Endothelial cell of umbilical vein (primary cell): Measurements from ENCODE around the gene PKD1. TPM values are rescaled to one million over a fixed set of nuclear protein-coding genes. Genes with fewer than 3 reads are reported as not detected.

Experiments
- BruUV-seq: library from RNA; stranded (reverse); fragments of 400-500 nt; replicated peaks from 2 replicates; lab custom pipeline; 2021; lab: Mats Ljungman, UMichigan
- CTCF ChIA-PET: fragments of 300-600, 350-600 bp; sonication (Branson Sonifier 250); formaldehyde crosslinking; loops from one replicate; lab custom pipeline; 2021; ENCODE audit warnings: antibody characterized with exemption, inconsistent platforms; lab: Charles Lee
- POLR2A ChIA-PET: fragments of 300-600, 350-600 bp; sonication (Branson Sonifier 250); formaldehyde crosslinking; loops from one replicate; lab custom pipeline; 2021; ENCODE audit warnings: antibody characterized with exemption, inconsistent platforms; lab: Charles Lee
- DNase-seq: peaks from one replicate; pipeline ENCODE4 v3.0.0-alpha.2; 2011; ENCODE audit warnings: low read depth, low spot score
- FAIRE-seq: peaks from 2 replicates; lab custom pipeline; 2011; peaks lifted over from hg19 to GRCh38; lab: Jason Lieb, UNC
- H2AFZ ChIP-seq: 2 replicates; pipeline ENCODE4 v1.6.0; 2012; ENCODE audit warnings: low read depth, low read length, control low read depth, inconsistent platforms
- H3K27ac ChIP-seq: 2 replicates; pipeline ENCODE4 v1.5.1; 2011; ENCODE audit warnings: low read depth, mild to moderate bottlenecking, control low read depth, low read length, moderate library complexity; ENCODE audit not compliant: insufficient read depth
- H3K27me3 ChIP-seq, 2 experiments: 2 replicates each; pipeline versions ENCODE4 v1.6.0 to v1.6.1; 2011; ENCODE audit warnings: low read length in 2 of 2, mixed read lengths in 1 of 2; ENCODE audit not compliant: control insufficient read depth in 2 of 2, insufficient read depth in 2 of 2
- H3K36me3 ChIP-seq, 2 experiments: 2 replicates in 1 of 2; 3 replicates in 1 of 2; pipeline ENCODE4 v1.5.1; 2011; ENCODE audit warnings: low read length in 2 of 2, mild to moderate bottlenecking in 1 of 2, moderate library complexity in 1 of 2; ENCODE audit not compliant: control insufficient read depth in 2 of 2, insufficient read depth in 2 of 2; ENCODE audit errors: extremely low read depth in 1 of 2
- H3K4me1 ChIP-seq: 3 replicates; pipeline ENCODE4 v1.5.1; 2011; ENCODE audit warnings: mild to moderate bottlenecking, low read length; ENCODE audit not compliant: control insufficient read depth, insufficient read depth; ENCODE audit errors: extremely low read depth
- H3K4me2 ChIP-seq: 2 replicates; pipeline ENCODE4 v1.6.1; 2011; ENCODE audit warnings: low read length, control low read depth, mixed read lengths; ENCODE audit not compliant: insufficient read depth
- H3K4me3 ChIP-seq, 3 experiments: fragments of 200-600 bp in 1 of 3; sonication (generic), shearing (Covaris generic) in 1 of 3; replicated peaks in 1 of 3; 2 replicates each; pipeline ENCODE4 v1.5.1; 2011 to 2016; ENCODE audit warnings: control low read depth in 3 of 3, low read length in 3 of 3, mild to moderate bottlenecking in 2 of 3, inconsistent platforms in 1 of 3, low read depth in 1 of 3, moderate library complexity in 1 of 3; ENCODE audit not compliant: insufficient read depth in 1 of 3
- H3K79me2 ChIP-seq: 2 replicates; pipeline ENCODE4 v1.6.0; 2012; ENCODE audit warnings: low read length, inconsistent platforms; ENCODE audit not compliant: control insufficient read depth, insufficient read depth
- H3K9ac ChIP-seq: replicated peaks from 2 replicates; pipeline ENCODE3; 2011; ENCODE audit warnings: low read length, control low read depth; ENCODE audit not compliant: insufficient read depth; ENCODE audit errors: extremely low read depth
- H3K9me1 ChIP-seq: replicated peaks from 3 replicates; pipeline ENCODE4 v1.6.0; 2011; ENCODE audit warnings: mild to moderate bottlenecking, low read length; ENCODE audit not compliant: control insufficient read depth, insufficient read depth; ENCODE audit errors: extremely low read depth
- H3K9me3 ChIP-seq: replicated peaks from 2 replicates; pipeline ENCODE4 v1.5.1; 2012; ENCODE audit warnings: low read length, inconsistent platforms; ENCODE audit not compliant: control insufficient read depth, insufficient read depth
- H4K20me1 ChIP-seq: replicated peaks from 2 replicates; pipeline ENCODE3; 2011; ENCODE audit warnings: mild to moderate bottlenecking, low read length; ENCODE audit not compliant: control insufficient read depth, insufficient read depth; ENCODE audit errors: extremely low read depth
- CTCF ChIP-seq, 2 donors: IDR thresholded peaks; 1 replicate in 1 of 2; 2 replicates in 1 of 2; pipeline ENCODE4 v1.5.1; 2011; ENCODE audit warnings: low read length in 2 of 2, mild to moderate bottlenecking in 2 of 2, moderate library complexity in 2 of 2, control low read depth in 1 of 2, inconsistent platforms in 1 of 2, low read depth in 1 of 2; ENCODE audit not compliant: insufficient read depth in 1 of 2; ENCODE audit errors: extremely low read depth in 1 of 2
- EZH2 ChIP-seq: IDR thresholded peaks from 2 replicates; pipeline ENCODE4 v1.6.1; 2012; ENCODE audit warnings: borderline replicate concordance, low read depth, mild to moderate bottlenecking, moderate library complexity, low read length, inconsistent platforms; ENCODE audit not compliant: severe bottlenecking
- FOS ChIP-seq: IDR thresholded peaks from 2 replicates; pipeline ENCODE4 v1.6.1; 2011; ENCODE audit warnings: mild to moderate bottlenecking, low read length, moderate library complexity, borderline replicate concordance; ENCODE audit not compliant: insufficient read depth
- GATA2 ChIP-seq: IDR thresholded peaks from 2 replicates; pipeline ENCODE4 v1.7.0; 2011; ENCODE audit warnings: low read depth, mild to moderate bottlenecking, moderate library complexity, mixed read lengths, low read length; ENCODE audit not compliant: insufficient read length, insufficient read depth
- MYC ChIP-seq: IDR thresholded peaks from one replicate; pipeline ENCODE4 v1.6.1; 2011; ENCODE audit warnings: mild to moderate bottlenecking, low read depth, low read length
- POLR2A ChIP-seq: IDR thresholded peaks from 2 replicates; pipeline ENCODE4 v1.6.1; 2012; ENCODE audit warnings: low read depth, mild to moderate bottlenecking, control low read depth, low read length
- dilution Hi-C: fragments of 300-500 bp; cut with MboI; formaldehyde crosslinking; loops from one replicate; pipeline ENCODE4 v1.15.0; 2019; ENCODE audit warnings: low sequenced_read_pairs; ENCODE audit not compliant: extremely low pct_ligation_motif_present
- intact Hi-C: fragments of 100-400 bp; cut with micrococcal nuclease; formaldehyde crosslinking; loops from one replicate; pipeline ENCODE4 v1.10.0; 2022
- polyA plus RNA-seq, 4 experiments: library from polyadenylated mRNA; depleted of rRNA in 3 of 4; stranded (reverse) in 3 of 4; unstranded in 1 of 4; fragments of >200 nt; gene quantifications; 2 replicates each; pipeline versions ENCODE4 v1.2.1 to v1.2.3, GENCODE V29; 2011 to 2012; ENCODE audit warnings: missing spikeins in 1 of 4
- total RNA-seq: library from RNA; stranded (reverse); gene quantifications from 2 replicates; pipeline ENCODE4 v1.2.3, GENCODE V29; 2021
- TF ChIP-seq, protein P1 (sequence below): IDR thresholded peaks from 2 replicates; pipeline ENCODE4 v1.6.1; 2011; ENCODE audit not compliant: insufficient read depth, insufficient read length

PKD1 gene
- total and polyA plus RNA-seq, 2 donors (not counting 3 experiments of a cell fraction or from before 2014, with no cell fraction given): 52.5 to 102 TPM

DNA sequence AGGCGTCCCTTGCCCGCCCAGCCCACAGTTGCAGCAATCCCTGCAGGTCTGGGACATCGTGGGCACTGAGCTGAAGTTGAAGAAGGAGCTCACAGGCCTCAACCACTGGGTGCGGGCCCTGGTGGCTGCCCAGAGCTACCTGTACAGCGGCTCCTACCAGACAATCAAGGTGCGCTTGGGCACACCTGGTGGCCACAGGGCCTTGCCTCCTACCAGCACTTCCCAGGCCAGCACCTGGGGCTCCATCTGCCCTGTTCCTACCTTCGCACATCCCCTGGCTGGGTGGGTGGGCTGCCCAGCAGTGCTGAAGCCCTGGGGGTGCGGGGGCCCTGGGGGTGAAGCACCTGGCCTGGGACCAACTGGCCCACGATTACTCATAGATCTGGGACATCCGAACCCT lies 39.8 kb upstream of the PKD1 start:
- TF ChIP-seq FOS (no peak), EZH2 (no peak), POLR2A (no peak), CTCF (IDR thresholded peaks at IDR 0.05; ENCODE audit: extremely low read depth in 1 of 2, insufficient read depth in 1 of 2, low read depth in 1 of 2, low read length in 2 of 2) (no peak), MYC (no peak), GATA2 (no peak)
- TF ChIP-seq, protein P1, sequence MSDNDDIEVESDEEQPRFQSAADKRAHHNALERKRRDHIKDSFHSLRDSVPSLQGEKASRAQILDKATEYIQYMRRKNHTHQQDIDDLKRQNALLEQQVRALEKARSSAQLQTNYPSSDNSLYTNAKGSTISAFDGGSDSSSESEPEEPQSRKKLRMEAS: no peak
- FAIRE-seq (no peak), DNase-seq (no peak)
- dilution Hi-C loops (no loop called here), intact Hi-C loops (no loop called here)
- H3K9ac ChIP-seq: no peak overlapping the region
- H3K4me3 ChIP-seq: no peak overlapping the region
- H3K4me2 ChIP-seq: no peak overlapping the region
- ChIA-PET POLR2A (no interaction called here), CTCF (no interaction called here)
- H2AFZ ChIP-seq: no peak overlapping the region
- H4K20me1 ChIP-seq: no peaks in the 10 kb centered on the region
- no peaks in the 10 kb centered on the region for H3K9me3 ChIP-seq
- H3K36me3 ChIP-seq: peaks cover 23 to 46% of the 10 kb centered on the region in 2 experiments
- H3K79me2 ChIP-seq: peaks cover 32% of the 10 kb centered on the region
- no peaks in the 10 kb centered on the region for H3K27me3 ChIP-seq
- BruUV-seq: no TSS peak
- H3K4me1 ChIP-seq: peaks cover 13% of the 10 kb centered on the region
- no peaks in the 10 kb centered on the region for H3K9me1 ChIP-seq
- no peak overlapping the region for H3K27ac ChIP-seq
